ENCODE results near the gene CYP2W1. TPM values are rescaled to one million over a fixed set of nuclear protein-coding genes. Genes with fewer than 3 reads are reported as not detected.

The CYP2W1 gene
- total and polyA plus RNA-seq, 11 donors = not detected

DNA sequence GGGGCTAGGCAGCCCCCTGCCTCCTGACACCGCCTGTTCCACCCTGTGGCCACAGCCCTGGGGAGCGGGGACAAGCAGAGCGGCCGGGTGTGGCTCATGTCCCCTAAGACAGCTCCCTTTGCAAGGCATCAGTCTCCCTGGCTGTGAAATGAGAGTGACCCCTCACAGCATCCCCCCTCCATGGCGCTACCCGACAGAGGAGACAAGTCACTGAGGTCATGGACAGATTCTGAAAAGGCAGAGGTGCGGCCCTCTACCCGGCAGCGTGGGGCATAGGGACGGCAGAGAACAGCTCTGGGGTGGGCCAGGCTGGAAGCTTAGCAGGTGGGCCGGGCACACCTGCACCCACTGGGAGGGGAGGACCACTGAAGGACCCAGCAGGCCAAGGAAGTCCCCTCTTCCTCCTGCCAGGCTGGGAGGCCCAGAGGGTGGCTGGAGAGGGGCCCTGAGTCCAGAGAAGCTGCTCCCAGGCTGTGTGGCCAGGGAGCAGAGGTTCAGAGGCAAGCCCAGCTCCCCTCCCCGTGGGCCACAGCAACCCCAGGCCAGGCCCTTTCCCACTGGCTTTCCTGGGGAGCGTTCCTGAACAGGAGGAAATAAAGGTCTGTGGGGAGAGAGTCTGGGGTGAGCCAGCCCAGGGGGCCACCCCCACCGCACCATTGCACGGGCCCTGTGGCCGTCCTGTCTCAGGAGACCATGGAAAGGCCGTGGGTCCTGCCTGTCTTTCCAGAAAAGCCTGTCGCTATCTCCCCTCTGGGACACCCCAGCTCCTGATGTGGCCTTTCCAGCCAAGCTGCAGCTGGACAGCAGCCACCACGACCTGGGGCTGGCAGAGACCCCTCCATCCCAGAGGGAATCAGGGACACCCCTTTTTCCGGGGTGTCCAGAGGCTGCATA, 30.2 kb upstream of the CYP2W1 start:
- H3K27ac ChIP-seq = peak overlapping the region in 1 of 12 donors; percentile 73
- H3K27me3 ChIP-seq = peaks cover 0 to 33% (median 8%) of the 10 kb centered on the region in 9 donors
- peak in 3 of 5 donors; percentile 17 to 31 (median 25) for DNase-seq
- WGBS, 4 donors = 68 to 78% (median 74%) methylated on average over 15 to 20 of the region's 20 CpGs
- peaks cover 0 to 4% (median 0%) of the 10 kb centered on the region in 9 donors for H3K36me3 ChIP-seq
- H3K4me1 ChIP-seq = peaks cover 0 to 36% (median 9%) of the 10 kb centered on the region in 12 donors
- ATAC-seq = no peak
- no peaks in the 10 kb centered on the region for H3K9me3 ChIP-seq
- H3K4me3 ChIP-seq = peak overlapping the region in 11 of 12 donors; percentile 34 to 73 (median 58)
- intact Hi-C loops (cut with DNase I) = loop anchor here in 3 of 10 donors (2.0 to 10.0 kb wide), 4 partner anchors 44 to 170 kb away; no protein-coding TSS in a partner anchor
- no peak for TF ChIP-seq POLR2A (IDR thresholded peaks at IDR 0.05)

DNA sequence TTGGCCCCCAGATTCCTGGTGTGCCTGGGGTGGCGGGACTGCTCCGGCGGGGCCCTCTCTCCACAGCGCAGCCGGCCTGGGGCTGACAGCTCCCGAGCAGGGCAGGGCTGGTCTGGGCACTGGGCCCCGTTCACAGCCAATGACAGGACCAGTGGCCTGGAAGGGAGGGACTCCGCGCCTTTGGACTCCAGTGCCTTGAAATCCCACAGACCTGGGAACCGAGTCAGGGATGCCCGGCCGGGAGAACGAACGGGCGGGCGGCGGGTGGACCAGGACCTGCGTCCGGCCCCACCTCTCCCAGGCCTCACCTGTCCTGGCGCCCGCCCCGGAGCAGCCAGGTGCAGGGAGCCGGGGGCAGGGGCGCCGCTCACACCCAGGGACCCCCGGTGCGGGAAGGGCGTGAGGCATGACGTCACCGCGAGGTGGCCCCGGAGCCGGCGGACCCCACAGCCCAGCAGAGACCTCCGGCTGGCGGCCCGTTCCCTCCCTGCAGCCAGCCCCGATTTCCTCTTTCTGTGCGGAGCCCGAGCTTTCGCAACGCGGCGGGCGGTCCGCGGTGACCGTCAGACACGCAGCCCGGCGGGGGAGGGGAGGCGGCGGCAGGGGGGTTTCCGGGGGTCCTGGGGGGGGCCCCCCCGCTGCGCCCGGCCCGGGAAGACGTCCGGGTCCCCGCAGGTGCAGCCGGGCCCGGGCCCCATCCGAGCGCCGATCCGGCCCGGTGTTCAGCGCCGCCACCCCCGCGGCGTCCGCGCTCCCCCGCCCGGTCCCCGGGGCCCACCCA, 29.2 kb upstream of the CYP2W1 start:
- Histone ChIP-seq H3K36me3 (peaks cover 0 to 4% (median 0%) of the 10 kb centered on the region in 9 donors), H3K27ac (peak overlapping the region in 6 of 12 donors; percentile 14 to 79 (median 42)), H3K4me3 (peak overlapping the region; percentile 34 to 73 (median 57)), H3K9me3 (no peaks in the 10 kb centered on the region), H3K4me1 (peaks cover 0 to 44% (median 9%) of the 10 kb centered on the region in 12 donors), H3K27me3 (peaks cover 0 to 33% (median 8%) of the 10 kb centered on the region in 9 donors)
- WGBS, 4 donors = 2 to 3% (median 2%) methylated on average over 17 to 78 of the region's 78 CpGs
- TF ChIP-seq POLR2A (IDR thresholded peaks at IDR 0.05) = no peak
- DNase-seq = peak in 4 of 5 donors; percentile 50 to 84 (median 70)
- intact Hi-C loops (cut with DNase I) = loop anchor here in 3 of 10 donors (2.0 to 10.0 kb wide), 4 partner anchors 45 to 171 kb away; no protein-coding TSS in a partner anchor
- peak; percentile 66 to 85 (median 82) for ATAC-seq

DNA sequence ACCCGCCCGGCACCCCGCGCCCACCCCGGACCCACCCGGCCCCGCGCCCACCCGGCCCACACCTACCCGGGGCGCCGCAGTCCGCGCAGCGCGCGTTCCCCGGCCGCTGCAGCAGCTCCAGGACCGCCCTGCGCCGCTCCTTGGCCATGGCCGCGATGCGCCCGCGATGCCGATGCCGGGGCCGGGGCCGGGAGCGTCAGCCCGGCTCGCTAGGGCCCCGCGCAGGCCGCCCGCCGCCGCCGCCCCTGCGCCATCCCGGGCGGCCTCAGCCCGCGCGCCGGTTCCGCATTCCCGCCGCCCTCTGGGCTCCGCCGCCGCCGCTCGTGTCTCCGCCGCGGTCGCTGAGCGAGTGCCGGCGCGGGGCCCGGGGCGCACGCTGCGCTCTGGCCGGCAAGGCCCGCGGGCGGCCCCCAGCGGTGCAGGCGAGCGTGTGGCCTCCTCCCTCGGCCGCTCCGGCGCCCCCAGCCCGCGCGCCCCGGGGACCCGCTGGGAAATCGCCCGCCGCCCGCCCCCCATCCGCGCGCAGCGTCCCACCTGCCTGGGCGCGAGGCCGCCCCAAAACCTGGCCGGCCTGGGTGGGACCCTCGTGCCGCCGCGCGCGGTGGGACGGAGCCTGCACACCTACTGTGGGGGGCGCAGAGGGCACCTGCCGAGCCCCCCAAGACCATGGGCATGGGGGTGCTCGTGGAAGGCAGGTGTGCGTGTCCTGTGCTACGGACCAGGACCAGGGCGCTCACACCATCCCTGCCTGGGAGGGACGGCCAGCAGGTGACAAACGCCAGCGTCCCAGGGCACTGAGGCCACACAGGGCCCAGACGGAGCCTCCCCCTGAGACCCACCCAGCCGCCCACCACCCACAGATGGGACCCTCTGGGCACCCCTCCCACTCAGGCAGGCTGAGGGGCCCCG, 28.4 kb upstream of the CYP2W1 start, which contains the start of gene ADAP1:
Gene ADAP1 (minus strand): TSS at position 351 of the 909 bp plus-strand sequence. CDS start 203 bp downstream, at position 148.
- WGBS, 4 donors = 8 to 65% (median 15%) methylated on average over 7 to 115 of the region's 115 CpGs
- Histone ChIP-seq H3K27ac (peak within 1 kb of the TSS in 6 of 12 donors; percentile 14 to 79 (median 42)), H3K4me1 (peaks cover 0 to 44% (median 9%) of the 10 kb centered on the region in 12 donors), H3K36me3 (peaks cover 0 to 4% (median 0%) of the 10 kb centered on the region in 9 donors), H3K27me3 (peaks cover 0 to 27% (median 8%) of the 10 kb centered on the region in 9 donors), H3K4me3 (peak within 1 kb of the TSS; percentile 34 to 73 (median 57)), H3K9me3 (no peaks in the 10 kb centered on the region)
- intact Hi-C loops (cut with DNase I) = loop anchor here in 3 of 10 donors (5.0 to 10.0 kb wide), 3 partner anchors 47 to 172 kb away; no protein-coding TSS in a partner anchor
- ATAC-seq = peak in 3 of 4 donors; percentile 50 to 62 (median 57)
- TF ChIP-seq, protein P1, sequence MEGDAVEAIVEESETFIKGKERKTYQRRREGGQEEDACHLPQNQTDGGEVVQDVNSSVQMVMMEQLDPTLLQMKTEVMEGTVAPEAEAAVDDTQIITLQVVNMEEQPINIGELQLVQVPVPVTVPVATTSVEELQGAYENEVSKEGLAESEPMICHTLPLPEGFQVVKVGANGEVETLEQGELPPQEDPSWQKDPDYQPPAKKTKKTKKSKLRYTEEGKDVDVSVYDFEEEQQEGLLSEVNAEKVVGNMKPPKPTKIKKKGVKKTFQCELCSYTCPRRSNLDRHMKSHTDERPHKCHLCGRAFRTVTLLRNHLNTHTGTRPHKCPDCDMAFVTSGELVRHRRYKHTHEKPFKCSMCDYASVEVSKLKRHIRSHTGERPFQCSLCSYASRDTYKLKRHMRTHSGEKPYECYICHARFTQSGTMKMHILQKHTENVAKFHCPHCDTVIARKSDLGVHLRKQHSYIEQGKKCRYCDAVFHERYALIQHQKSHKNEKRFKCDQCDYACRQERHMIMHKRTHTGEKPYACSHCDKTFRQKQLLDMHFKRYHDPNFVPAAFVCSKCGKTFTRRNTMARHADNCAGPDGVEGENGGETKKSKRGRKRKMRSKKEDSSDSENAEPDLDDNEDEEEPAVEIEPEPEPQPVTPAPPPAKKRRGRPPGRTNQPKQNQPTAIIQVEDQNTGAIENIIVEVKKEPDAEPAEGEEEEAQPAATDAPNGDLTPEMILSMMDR (IDR thresholded peaks at IDR 0.05) = peak in 5 of 12 donors; percentile 4 to 41 (median 16)
- no peak for TF ChIP-seq POLR2A (IDR thresholded peaks at IDR 0.05)
- peak in 4 of 5 donors; percentile 45 to 78 (median 61) for DNase-seq

DNA sequence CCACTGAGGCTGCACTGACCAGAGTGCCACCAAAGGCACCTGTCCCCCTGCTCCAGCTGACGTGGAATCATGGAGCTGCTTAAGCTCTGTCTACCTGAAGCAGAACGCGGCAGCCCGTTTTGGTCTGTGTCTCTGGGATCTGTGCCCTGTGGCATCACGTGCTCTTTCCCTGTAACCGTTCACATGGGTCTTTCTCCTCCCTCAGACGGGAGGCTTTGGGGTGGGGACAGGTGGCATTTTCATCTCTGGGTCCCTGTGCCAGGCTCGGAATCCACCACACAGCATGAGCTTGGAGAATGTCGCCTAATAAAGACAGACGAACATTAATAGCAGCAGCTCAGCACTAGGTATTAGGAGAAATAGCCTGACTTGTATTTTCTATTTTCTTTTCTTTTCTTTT, 26.9 kb upstream of the CYP2W1 start:
- WGBS, 4 donors = 80 to 89% (median 85%) methylated on average over 10 of the region's 10 CpGs

More for the DNA sequence above, 26.9 kb upstream of the CYP2W1 start:
- Histone ChIP-seq H3K36me3 (no peaks in the 10 kb centered on the region), H3K4me3 (no peak overlapping the region), H3K9me3 (no peaks in the 10 kb centered on the region), H3K27me3 (peaks cover 0 to 27% (median 8%) of the 10 kb centered on the region in 9 donors), H3K4me1 (peaks cover 0 to 44% (median 9%) of the 10 kb centered on the region in 12 donors), H3K27ac (no peak overlapping the region)
- intact Hi-C loops (cut with DNase I) = loop anchor here in 1 of 10 donors (10.0 kb wide), 1 partner anchor 51 kb away; no protein-coding TSS in a partner anchor
- TF ChIP-seq, protein P1 (IDR thresholded peaks at IDR 0.05) = no peak
- TF ChIP-seq POLR2A (IDR thresholded peaks at IDR 0.05) = no peak
- ATAC-seq (no peak), DNase-seq (peak in 3 of 5 donors; percentile 6 to 45 (median 23))
